GM08714 (cell line): ENCODE measurements around the gene PSKH1.

Experiments
- H3K4me3 ChIP-seq: fragments of 200-500 bp; sonication (Bioruptor generic); 2 replicates; pipeline ENCODE4 v1.5.1; 2014; ENCODE audit warnings: mild to moderate bottlenecking, low read length, inconsistent platforms
- ZNF274 ChIP-seq: IDR thresholded peaks from 2 replicates; pipeline ENCODE4 v1.6.1; 2012; ENCODE audit warnings: mild to moderate bottlenecking, low read depth, low read length

Gene PSKH1

GRCh38 chr16:67874372-67874771 is 18.7 kb upstream of the PSKH1 start:
- TF ChIP-seq ZNF274 = no peak

GRCh38 chr16:67877064-67877463 is 16.0 kb upstream of the PSKH1 start:
- H3K4me3 ChIP-seq = no peak overlapping the region
- no peak for TF ChIP-seq ZNF274

More at GRCh38 chr16:67874372-67874771, 18.7 kb upstream of the PSKH1 start:
- peak overlapping the region; percentile 97; the same call in 1 of the 2 replicates for H3K4me3 ChIP-seq

GRCh38 chr16:67878232-67878631 is 14.8 kb upstream of the PSKH1 start:
- TF ChIP-seq ZNF274 = no peak
- no peak overlapping the region for H3K4me3 ChIP-seq

GRCh38 chr16:67878846-67879245 is 14.2 kb upstream of the PSKH1 start:
- TF ChIP-seq ZNF274 = no peak
- no peak overlapping the region for H3K4me3 ChIP-seq

GRCh38 chr16:67879462-67879861 is 13.6 kb upstream of the PSKH1 start:
- no peak for TF ChIP-seq ZNF274
- H3K4me3 ChIP-seq = no peak overlapping the region

- no peak for TF ChIP-seq ZNF274
Measured at GRCh38 chr16:67879936-67880335, 13.1 kb upstream of the PSKH1 start.

GRCh38 chr16:67880584-67880983 is 12.5 kb upstream of the PSKH1 start:
- H3K4me3 ChIP-seq = no peak overlapping the region
- no peak for TF ChIP-seq ZNF274

More at GRCh38 chr16:67879936-67880335, 13.1 kb upstream of the PSKH1 start:
- no peak overlapping the region for H3K4me3 ChIP-seq

GRCh38 chr16:67881621-67882161 is 11.4 kb upstream of the PSKH1 start:
- TF ChIP-seq ZNF274 = no peak
- H3K4me3 ChIP-seq = no peak overlapping the region

GRCh38 chr16:67882374-67883145 is 10.5 kb upstream of the PSKH1 start:
- TF ChIP-seq ZNF274 = no peak

GRCh38 chr16:67883146-67883871 is 9.7 kb upstream of the PSKH1 start:
- TF ChIP-seq ZNF274 = no peak
- H3K4me3 ChIP-seq = no peak overlapping the region

More at GRCh38 chr16:67882374-67883145, 10.5 kb upstream of the PSKH1 start:
- no peak overlapping the region for H3K4me3 ChIP-seq

GRCh38 chr16:67883872-67884261 is 9.2 kb upstream of the PSKH1 start:
- H3K4me3 ChIP-seq = no peak overlapping the region
- TF ChIP-seq ZNF274 = no peak

GRCh38 chr16:67884684-67885083 is 8.4 kb upstream of the PSKH1 start, which contains the start of gene NRN1L:
Gene NRN1L, plus strand, starts transcription at chr16:67884885. Its CDS starts 19 bp downstream, at chr16:67884904.
- H3K4me3 ChIP-seq = no peak within 1 kb of the TSS
- no peak for TF ChIP-seq ZNF274

GRCh38 chr16:67885545-67885944 is 7.5 kb upstream of the PSKH1 start:
- no peak overlapping the region for H3K4me3 ChIP-seq
- TF ChIP-seq ZNF274 = no peak

GRCh38 chr16:67885976-67886375 is 7.1 kb upstream of the PSKH1 start:
- no peak for TF ChIP-seq ZNF274

GRCh38 chr16:67886387-67886786 is 6.7 kb upstream of the PSKH1 start:
- no peak for TF ChIP-seq ZNF274
- H3K4me3 ChIP-seq = no peak overlapping the region

More at GRCh38 chr16:67885976-67886375, 7.1 kb upstream of the PSKH1 start:
- no peak overlapping the region for H3K4me3 ChIP-seq

- no peak for TF ChIP-seq ZNF274
- no peak overlapping the region for H3K4me3 ChIP-seq
Measured at GRCh38 chr16:67888331-67888730, 4.7 kb upstream of the PSKH1 start.
